K562 (cell line): ENCODE results near the gene AIF1. TPM values are rescaled to one million over a fixed set of nuclear protein-coding genes. Genes with fewer than 3 reads are reported as not detected.

Experiments used
- DPF2 ChIP-seq: fragments of 450-650 bp; IDR thresholded peaks from 2 replicates; pipeline ENCODE4 v1.6.1; 2016
- JUNB ChIP-seq: fragments of 450-650 bp; formaldehyde crosslinking; conservative IDR thresholded peaks from 2 replicates; pipeline ENCODE4 v1.4.0; 2020; ENCODE audit warnings: mild to moderate bottlenecking
- NR2F6 ChIP-seq: fragments of 450-650 bp; formaldehyde crosslinking; IDR thresholded peaks from 2 replicates; pipeline ENCODE4 v1.4.0; 2020; ENCODE audit warnings: mild to moderate bottlenecking
- PRPF4 ChIP-seq: fragments of 200-400 bp; formaldehyde crosslinking; IDR thresholded peaks from one replicate; pipeline ENCODE4 v1.6.1; 2017; ENCODE audit warnings: low read length, low read depth, mild to moderate bottlenecking; ENCODE audit not compliant: insufficient read depth, poor library complexity, severe bottlenecking
- RBM15 ChIP-seq: fragments of 200-400 bp; formaldehyde crosslinking; IDR thresholded peaks from 2 replicates; pipeline ENCODE4 v1.6.1; 2018; ENCODE audit warnings: mild to moderate bottlenecking, low read length, moderate library complexity; ENCODE audit not compliant: insufficient read depth
- SNRNP70 ChIP-seq: fragments of 200-400 bp; formaldehyde crosslinking; optimal IDR thresholded peaks from 2 replicates; pipeline ENCODE3; 2017; ENCODE audit warnings: low read depth, low read length
- TOE1 ChIP-seq, 2 experiments: fragments of 450-650 bp in 1 of 2; sonication (generic) in 1 of 2; formaldehyde crosslinking in 1 of 2; IDR thresholded peaks; 2 replicates each; pipeline versions ENCODE4 v1.7.1 to v1.8.0; 2016 to 2022; ENCODE audit warnings: borderline replicate concordance in 2 of 2, mild to moderate bottlenecking in 2 of 2, antibody characterized with exemption in 1 of 2, inconsistent platforms in 1 of 2, low read depth in 1 of 2, missing genetic modification reagents in 1 of 2, moderate library complexity in 1 of 2
- U2AF2 ChIP-seq: fragments of 200-400 bp; formaldehyde crosslinking; optimal IDR thresholded peaks from 2 replicates; pipeline ENCODE3; 2017; ENCODE audit warnings: low read depth, mild to moderate bottlenecking, low read length
- ZNF347 ChIP-seq: fragments of 450-650 bp; formaldehyde crosslinking; IDR thresholded peaks from 2 replicates; pipeline ENCODE4 v1.4.0; 2020; ENCODE audit warnings: low read depth, mild to moderate bottlenecking, moderate library complexity
- ZNF586 ChIP-seq: fragments of 450-650 bp; formaldehyde crosslinking; conservative IDR thresholded peaks from 2 replicates; pipeline ENCODE4 v1.4.0; 2020; ENCODE audit warnings: mild to moderate bottlenecking, moderate library complexity
- ZNF695 ChIP-seq: fragments of 450-650 bp; formaldehyde crosslinking; IDR thresholded peaks from 2 replicates; pipeline ENCODE4 v1.4.0; 2020; ENCODE audit warnings: mild to moderate bottlenecking, moderate library complexity
- ZNF696 ChIP-seq: fragments of 250-450 bp; sonication (Bioruptor Pico); conservative IDR thresholded peaks from 2 replicates; pipeline ENCODE4 v1.4.0; 2020; ENCODE audit warnings: mild to moderate bottlenecking, moderate library complexity
- polyA plus RNA-seq, 8 experiments: library from polyadenylated mRNA; depleted of rRNA in 4 of 8; stranded (reverse) in 5 of 8; unstranded in 3 of 8; fragments of >200 nt; fragmentation: Nextera tagmentation in 2 of 8; fragmentation: Illumina TruSeq in 1 of 8; extraction: Ambion mirVana in 2 of 8; extraction: Trizol in 1 of 8; gene quantifications; 2 replicates each; pipeline versions ENCODE4 v1.2.1 to v1.2.3, GENCODE V29; 2011 to 2014; ENCODE audit warnings: inconsistent platforms in 1 of 8, missing spikeins in 1 of 8
- total RNA-seq, 7 experiments: library from RNA; depleted of rRNA in 6 of 7; stranded (reverse); fragments of >200 nt in 6 of 7; fragmentation: Illumina TruSeq in 2 of 7; extraction: Trizol in 2 of 7; gene quantifications; 2 replicates each; pipeline versions ENCODE4 v1.2.1 to v1.2.3, GENCODE V29; 2011 to 2021; ENCODE audit warnings: low replicate concordance in 1 of 7
- TF ChIP-seq, protein P1 (sequence below): fragments of 200-600 bp; sonication (generic); IDR thresholded peaks from one replicate; pipeline ENCODE4 v1.6.1; 2012; ENCODE audit warnings: mild to moderate bottlenecking, low read depth, low read length, inconsistent platforms
- TF ChIP-seq, protein P2 (sequence below): fragments of 450-650 bp; IDR thresholded peaks from 2 replicates; pipeline ENCODE4 v1.6.1; 2016; ENCODE audit warnings: antibody characterized with exemption

AIF1 gene
- total and polyA plus RNA-seq, 9 of the 15 experiments (the other 6 are each of a cell fraction or from before 2014, with no cell fraction given): 9.4 to 33.4 (median 19.4) TPM

DNA sequence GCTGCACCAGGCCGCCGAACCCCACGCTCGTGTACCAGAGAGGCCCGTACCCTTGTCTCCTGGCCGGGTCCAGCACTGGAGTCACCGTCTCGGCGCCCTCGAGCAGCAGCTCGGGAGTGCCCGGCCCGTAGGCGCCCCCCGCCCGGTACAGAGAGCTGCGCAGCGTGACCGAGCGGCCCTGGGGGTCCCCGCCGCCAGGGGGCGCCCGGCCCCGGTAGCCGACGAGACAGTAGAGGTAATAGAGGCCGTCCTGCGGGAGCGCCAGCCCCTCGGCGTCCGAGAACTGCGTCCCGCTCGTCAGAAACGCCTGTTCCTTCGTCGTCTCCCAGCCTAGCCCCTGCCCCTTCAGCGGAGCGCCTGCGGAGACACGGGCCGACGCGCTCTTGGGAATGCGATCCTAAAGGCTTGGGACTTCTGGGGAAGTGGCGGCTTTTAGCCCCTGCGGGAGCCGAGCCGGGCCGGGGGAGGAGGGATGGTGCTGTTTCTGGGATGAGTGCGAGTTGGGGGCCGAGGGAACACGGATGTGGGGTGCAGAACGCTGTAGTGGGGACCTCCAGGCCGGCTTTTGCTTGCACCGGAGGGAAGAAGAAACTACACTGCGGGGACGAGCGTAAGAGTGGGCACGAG is 34.1 kb upstream of the AIF1 start (continued):
- TF ChIP-seq, protein P1, sequence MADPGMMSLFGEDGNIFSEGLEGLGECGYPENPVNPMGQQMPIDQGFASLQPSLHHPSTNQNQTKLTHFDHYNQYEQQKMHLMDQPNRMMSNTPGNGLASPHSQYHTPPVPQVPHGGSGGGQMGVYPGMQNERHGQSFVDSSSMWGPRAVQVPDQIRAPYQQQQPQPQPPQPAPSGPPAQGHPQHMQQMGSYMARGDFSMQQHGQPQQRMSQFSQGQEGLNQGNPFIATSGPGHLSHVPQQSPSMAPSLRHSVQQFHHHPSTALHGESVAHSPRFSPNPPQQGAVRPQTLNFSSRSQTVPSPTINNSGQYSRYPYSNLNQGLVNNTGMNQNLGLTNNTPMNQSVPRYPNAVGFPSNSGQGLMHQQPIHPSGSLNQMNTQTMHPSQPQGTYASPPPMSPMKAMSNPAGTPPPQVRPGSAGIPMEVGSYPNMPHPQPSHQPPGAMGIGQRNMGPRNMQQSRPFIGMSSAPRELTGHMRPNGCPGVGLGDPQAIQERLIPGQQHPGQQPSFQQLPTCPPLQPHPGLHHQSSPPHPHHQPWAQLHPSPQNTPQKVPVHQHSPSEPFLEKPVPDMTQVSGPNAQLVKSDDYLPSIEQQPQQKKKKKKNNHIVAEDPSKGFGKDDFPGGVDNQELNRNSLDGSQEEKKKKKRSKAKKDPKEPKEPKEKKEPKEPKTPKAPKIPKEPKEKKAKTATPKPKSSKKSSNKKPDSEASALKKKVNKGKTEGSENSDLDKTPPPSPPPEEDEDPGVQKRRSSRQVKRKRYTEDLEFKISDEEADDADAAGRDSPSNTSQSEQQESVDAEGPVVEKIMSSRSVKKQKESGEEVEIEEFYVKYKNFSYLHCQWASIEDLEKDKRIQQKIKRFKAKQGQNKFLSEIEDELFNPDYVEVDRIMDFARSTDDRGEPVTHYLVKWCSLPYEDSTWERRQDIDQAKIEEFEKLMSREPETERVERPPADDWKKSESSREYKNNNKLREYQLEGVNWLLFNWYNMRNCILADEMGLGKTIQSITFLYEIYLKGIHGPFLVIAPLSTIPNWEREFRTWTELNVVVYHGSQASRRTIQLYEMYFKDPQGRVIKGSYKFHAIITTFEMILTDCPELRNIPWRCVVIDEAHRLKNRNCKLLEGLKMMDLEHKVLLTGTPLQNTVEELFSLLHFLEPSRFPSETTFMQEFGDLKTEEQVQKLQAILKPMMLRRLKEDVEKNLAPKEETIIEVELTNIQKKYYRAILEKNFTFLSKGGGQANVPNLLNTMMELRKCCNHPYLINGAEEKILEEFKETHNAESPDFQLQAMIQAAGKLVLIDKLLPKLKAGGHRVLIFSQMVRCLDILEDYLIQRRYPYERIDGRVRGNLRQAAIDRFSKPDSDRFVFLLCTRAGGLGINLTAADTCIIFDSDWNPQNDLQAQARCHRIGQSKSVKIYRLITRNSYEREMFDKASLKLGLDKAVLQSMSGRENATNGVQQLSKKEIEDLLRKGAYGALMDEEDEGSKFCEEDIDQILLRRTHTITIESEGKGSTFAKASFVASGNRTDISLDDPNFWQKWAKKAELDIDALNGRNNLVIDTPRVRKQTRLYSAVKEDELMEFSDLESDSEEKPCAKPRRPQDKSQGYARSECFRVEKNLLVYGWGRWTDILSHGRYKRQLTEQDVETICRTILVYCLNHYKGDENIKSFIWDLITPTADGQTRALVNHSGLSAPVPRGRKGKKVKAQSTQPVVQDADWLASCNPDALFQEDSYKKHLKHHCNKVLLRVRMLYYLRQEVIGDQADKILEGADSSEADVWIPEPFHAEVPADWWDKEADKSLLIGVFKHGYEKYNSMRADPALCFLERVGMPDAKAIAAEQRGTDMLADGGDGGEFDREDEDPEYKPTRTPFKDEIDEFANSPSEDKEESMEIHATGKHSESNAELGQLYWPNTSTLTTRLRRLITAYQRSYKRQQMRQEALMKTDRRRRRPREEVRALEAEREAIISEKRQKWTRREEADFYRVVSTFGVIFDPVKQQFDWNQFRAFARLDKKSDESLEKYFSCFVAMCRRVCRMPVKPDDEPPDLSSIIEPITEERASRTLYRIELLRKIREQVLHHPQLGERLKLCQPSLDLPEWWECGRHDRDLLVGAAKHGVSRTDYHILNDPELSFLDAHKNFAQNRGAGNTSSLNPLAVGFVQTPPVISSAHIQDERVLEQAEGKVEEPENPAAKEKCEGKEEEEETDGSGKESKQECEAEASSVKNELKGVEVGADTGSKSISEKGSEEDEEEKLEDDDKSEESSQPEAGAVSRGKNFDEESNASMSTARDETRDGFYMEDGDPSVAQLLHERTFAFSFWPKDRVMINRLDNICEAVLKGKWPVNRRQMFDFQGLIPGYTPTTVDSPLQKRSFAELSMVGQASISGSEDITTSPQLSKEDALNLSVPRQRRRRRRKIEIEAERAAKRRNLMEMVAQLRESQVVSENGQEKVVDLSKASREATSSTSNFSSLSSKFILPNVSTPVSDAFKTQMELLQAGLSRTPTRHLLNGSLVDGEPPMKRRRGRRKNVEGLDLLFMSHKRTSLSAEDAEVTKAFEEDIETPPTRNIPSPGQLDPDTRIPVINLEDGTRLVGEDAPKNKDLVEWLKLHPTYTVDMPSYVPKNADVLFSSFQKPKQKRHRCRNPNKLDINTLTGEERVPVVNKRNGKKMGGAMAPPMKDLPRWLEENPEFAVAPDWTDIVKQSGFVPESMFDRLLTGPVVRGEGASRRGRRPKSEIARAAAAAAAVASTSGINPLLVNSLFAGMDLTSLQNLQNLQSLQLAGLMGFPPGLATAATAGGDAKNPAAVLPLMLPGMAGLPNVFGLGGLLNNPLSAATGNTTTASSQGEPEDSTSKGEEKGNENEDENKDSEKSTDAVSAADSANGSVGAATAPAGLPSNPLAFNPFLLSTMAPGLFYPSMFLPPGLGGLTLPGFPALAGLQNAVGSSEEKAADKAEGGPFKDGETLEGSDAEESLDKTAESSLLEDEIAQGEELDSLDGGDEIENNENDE: no peak
- TF ChIP-seq RBM15 (no peak), SNRNP70 (no peak), TOE1 (IDR thresholded peaks at IDR 0.05; ENCODE audit: borderline replicate concordance) (peak; percentile 76; the same call in 1 of the 2 replicates), TOE1 (CRISPR knock-in tag; IDR thresholded peaks at IDR 0.05; ENCODE audit: borderline replicate concordance, low read depth) (peak; percentile 91; the same call in 1 of the 2 replicates), DPF2 (no peak), ZNF586 (no peak), NR2F6 (CRISPR knock-in tag) (no peak), U2AF2 (no peak), ZNF695 (CRISPR knock-in tag) (no peak), ZNF696 (CRISPR knock-in tag) (no peak), ZNF347 (CRISPR knock-in tag) (no peak), JUNB (CRISPR knock-in tag) (no peak), PRPF4 (no peak)
- TF ChIP-seq, protein P2, sequence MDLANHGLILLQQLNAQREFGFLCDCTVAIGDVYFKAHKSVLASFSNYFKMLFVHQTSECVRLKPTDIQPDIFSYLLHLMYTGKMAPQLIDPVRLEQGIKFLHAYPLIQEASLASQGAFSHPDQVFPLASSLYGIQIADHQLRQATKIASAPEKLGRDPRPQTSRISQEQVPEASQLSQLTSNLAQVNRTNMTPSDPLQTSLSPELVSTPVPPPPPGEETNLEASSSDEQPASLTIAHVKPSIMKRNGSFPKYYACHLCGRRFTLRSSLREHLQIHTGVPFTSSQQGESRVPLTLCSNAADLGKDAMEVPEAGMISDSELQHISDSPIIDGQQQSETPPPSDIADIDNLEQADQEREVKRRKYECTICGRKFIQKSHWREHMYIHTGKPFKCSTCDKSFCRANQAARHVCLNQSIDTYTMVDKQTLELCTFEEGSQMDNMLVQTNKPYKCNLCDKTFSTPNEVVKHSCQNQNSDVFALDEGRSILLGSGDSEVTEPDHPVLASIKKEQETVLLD: peak; percentile 73; the same call in 1 of the 2 replicates
